ENCODE results near the gene SEMA3B. TPM values are rescaled to one million over a fixed set of nuclear protein-coding genes. Genes with fewer than 3 reads are reported as not detected.
A peak's percentile ranks its signal among the peaks of the same experiment; 100 is the strongest.
"Not testable (repeated sequence)": the region's sequence is repeated elsewhere in the genome, so short reads cannot be mapped to it uniquely, and the experiment has no call there.

The SEMA3B gene
- total RNA-seq, 6 donors from 2014 or later: 98.3 to 242 (median 122) TPM

DNA sequence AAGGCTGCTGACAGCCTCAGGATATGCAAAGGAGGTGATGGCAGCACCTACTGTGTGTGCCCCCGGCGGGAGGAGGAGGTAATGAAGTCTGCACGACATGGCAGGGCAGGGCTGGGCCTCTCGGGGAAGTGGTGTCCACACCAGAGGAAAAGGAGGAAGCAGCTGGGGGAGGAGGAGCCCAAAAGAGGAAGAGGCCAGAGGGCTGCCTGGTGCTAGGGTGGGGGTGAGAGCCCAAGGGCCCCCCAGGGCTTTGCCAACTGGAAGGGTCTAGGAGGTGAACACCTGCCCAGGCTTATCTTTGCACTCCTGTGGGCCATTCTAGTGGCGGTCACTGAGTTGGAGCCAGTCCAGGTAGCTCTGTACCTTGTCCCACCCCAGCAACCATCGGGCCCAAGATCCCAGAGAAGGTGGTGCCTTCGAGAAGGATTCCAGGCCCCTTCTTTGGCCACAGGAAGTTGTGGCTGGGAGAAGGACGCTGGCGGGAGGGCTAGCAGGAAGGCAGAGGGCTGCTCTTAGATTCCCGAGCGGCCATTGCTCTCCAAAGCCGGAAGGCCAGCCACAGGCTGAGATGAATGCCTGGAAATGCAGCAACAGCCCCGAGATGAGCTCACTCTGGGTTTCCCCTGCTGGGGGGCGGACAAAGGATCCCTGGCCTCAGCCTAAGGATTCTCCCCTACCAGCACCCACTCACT is 25.9 kb upstream of the SEMA3B start:
- peak; percentile 60 to 71 for ATAC-seq (ENCODE audit: low FRiP score in 2 of 2)
- H3K36me3 ChIP-seq: peaks cover 0 to 31% (median 9%) of the 10 kb centered on the region in 4 donors
- no peaks in the 10 kb centered on the region for H3K9me3 ChIP-seq
- WGBS, 2 donors: 18 to 25% methylated on average over 10 to 14 of the region's 14 CpGs
- H3K27me3 ChIP-seq: no peaks in the 10 kb centered on the region
- H3K27ac ChIP-seq: peak overlapping the region; percentile 94 to 98 (median 95)
- DNase-seq: peak in 1 of 2 donors; percentile 89
- peak overlapping the region in 2 of 4 donors; percentile 10 to 20 for H3K4me3 ChIP-seq
- H3K4me1 ChIP-seq: peaks cover 98 to 100% (median 98%) of the 10 kb centered on the region in 4 donors
- TF ChIP-seq, protein P1, sequence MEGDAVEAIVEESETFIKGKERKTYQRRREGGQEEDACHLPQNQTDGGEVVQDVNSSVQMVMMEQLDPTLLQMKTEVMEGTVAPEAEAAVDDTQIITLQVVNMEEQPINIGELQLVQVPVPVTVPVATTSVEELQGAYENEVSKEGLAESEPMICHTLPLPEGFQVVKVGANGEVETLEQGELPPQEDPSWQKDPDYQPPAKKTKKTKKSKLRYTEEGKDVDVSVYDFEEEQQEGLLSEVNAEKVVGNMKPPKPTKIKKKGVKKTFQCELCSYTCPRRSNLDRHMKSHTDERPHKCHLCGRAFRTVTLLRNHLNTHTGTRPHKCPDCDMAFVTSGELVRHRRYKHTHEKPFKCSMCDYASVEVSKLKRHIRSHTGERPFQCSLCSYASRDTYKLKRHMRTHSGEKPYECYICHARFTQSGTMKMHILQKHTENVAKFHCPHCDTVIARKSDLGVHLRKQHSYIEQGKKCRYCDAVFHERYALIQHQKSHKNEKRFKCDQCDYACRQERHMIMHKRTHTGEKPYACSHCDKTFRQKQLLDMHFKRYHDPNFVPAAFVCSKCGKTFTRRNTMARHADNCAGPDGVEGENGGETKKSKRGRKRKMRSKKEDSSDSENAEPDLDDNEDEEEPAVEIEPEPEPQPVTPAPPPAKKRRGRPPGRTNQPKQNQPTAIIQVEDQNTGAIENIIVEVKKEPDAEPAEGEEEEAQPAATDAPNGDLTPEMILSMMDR (IDR thresholded peaks at IDR 0.05): peak in 3 of 6 experiments; percentile 27 to 61 (median 44)
- TF ChIP-seq POLR2A (IDR thresholded peaks at IDR 0.05) (peak in 1 of 4 donors; percentile 26), POLR2AphosphoS5 (IDR thresholded peaks at IDR 0.05) (peak; percentile 67 to 69), EP300 (IDR thresholded peaks at IDR 0.05) (peak in 2 of 4 donors; percentile 60 to 68)

GRCh38 chr3:50243543-50243895 is 25.4 kb upstream of the SEMA3B start:
- TF ChIP-seq POLR2A (IDR thresholded peaks at IDR 0.05) (peak in 1 of 4 donors; percentile 33), POLR2AphosphoS5 (IDR thresholded peaks at IDR 0.05) (no peak)
- DNase-seq (no peak), ATAC-seq (ENCODE audit: low FRiP score in 2 of 2) (no peak)
- Histone ChIP-seq H3K4me3 (peak overlapping the region in 2 of 4 donors; percentile 10 to 20), H3K9me3 (no peaks in the 10 kb centered on the region), H3K4me1 (peaks cover 98 to 100% (median 99%) of the 10 kb centered on the region in 4 donors), H3K27ac (peak overlapping the region; percentile 94 to 98 (median 95)), H3K27me3 (no peaks in the 10 kb centered on the region), H3K36me3 (peaks cover 0 to 31% (median 9%) of the 10 kb centered on the region in 4 donors)
- 74 to 89% methylated on average over 4 of the region's 4 CpGs for WGBS, 2 donors

DNA sequence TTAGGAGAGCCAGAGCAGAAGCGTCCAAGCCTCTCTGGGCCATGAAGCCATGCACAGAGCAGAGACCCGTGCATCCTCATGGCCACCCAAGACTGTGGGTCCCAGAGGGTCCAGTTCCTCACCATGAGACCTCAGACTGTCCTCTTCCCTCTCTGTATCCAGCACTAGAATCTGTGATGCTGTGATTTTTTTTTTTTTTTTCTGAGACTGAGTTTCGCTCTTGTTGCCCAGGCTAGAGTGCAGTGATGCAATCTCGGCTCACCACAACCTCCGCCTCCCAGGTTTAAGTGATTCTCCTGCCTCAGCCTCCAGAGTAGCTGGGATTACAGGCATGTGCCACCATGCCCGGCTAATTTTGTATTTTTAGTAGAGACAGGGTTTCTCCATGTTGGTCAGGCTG is 24.1 kb upstream of the SEMA3B start:
- not testable (repeated sequence) for H3K27me3 ChIP-seq; ATAC-seq (ENCODE audit: low FRiP score in 2 of 2); DNase-seq; H3K9me3 ChIP-seq
- 63 to 72% methylated on average over 6 of the region's 6 CpGs for WGBS, 2 donors
- H3K36me3 ChIP-seq: peaks cover 0 to 25% (median 5%) of the 10 kb centered on the region in 4 donors
- H3K4me3 ChIP-seq: peak overlapping the region in 1 of 4 donors; percentile 10
- peak overlapping the region; percentile 94 to 98 (median 95) for H3K27ac ChIP-seq
- peaks cover 98 to 100% (median 99%) of the 10 kb centered on the region in 4 donors for H3K4me1 ChIP-seq

DNA sequence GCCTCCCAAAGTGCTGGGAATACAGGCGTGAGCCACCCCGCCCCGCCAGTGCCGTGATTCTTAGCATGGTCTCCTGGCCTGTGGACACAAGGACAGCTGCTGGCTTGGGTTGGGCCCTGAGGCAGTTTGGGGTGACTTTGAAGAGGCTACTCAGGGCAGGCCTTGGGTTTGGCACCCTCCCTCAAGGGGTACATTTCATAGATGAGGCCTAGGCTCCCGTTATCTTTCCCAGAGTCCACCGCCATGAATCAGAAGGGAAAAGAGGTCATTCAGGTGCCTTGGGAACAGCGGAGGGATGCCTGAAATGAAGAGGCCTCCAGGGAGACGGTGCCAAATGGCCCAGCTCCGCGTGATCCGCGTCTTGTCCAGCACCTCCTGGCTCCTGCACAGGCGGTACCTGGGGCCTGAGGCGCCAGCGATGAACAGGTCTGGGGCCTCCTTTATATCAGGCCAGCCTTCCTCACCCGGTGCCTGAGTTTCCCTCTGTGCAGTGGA is 23.6 kb upstream of the SEMA3B start:
- Histone ChIP-seq H3K4me3 (peak overlapping the region in 3 of 4 donors; percentile 22 to 49 (median 46)), H3K36me3 (peaks cover 0 to 24% (median 3%) of the 10 kb centered on the region in 4 donors)

GRCh38 chr3:50245831-50246516 is 23.0 kb upstream of the SEMA3B start:
- Histone ChIP-seq H3K36me3 (peaks cover 0 to 23% (median 2%) of the 10 kb centered on the region in 4 donors), H3K27ac (peak overlapping the region; percentile 94 to 98 (median 95)), H3K4me1 (peaks cover 98 to 100% (median 100%) of the 10 kb centered on the region in 4 donors), H3K27me3 (no peaks in the 10 kb centered on the region), H3K4me3 (peak overlapping the region; percentile 14 to 49 (median 34)), H3K9me3 (no peaks in the 10 kb centered on the region)
- ATAC-seq (ENCODE audit: low FRiP score in 2 of 2) (peak; percentile 88 to 90), DNase-seq (peak; percentile 93 to 99)
- peak; percentile 47 to 59 for TF ChIP-seq POLR2AphosphoS5 (IDR thresholded peaks at IDR 0.05)
- TF ChIP-seq, protein P1 (IDR thresholded peaks at IDR 0.05): peak; percentile 97 to 98 (median 98)
- no peak for TF ChIP-seq POLR2A (IDR thresholded peaks at IDR 0.05)
- TF ChIP-seq EP300 (IDR thresholded peaks at IDR 0.05): no peak
- 0 to 4% methylated on average over 1 to 20 of the region's 25 CpGs for WGBS, 2 donors

More for the DNA sequence above, 23.6 kb upstream of the SEMA3B start:
- TF ChIP-seq POLR2AphosphoS5 (IDR thresholded peaks at IDR 0.05): no peak
- TF ChIP-seq, protein P1 (IDR thresholded peaks at IDR 0.05): no peak
- ATAC-seq (ENCODE audit: low FRiP score in 2 of 2) (no peak), DNase-seq (peak in 1 of 2 donors; percentile 51)
- Histone ChIP-seq H3K27me3 (no peaks in the 10 kb centered on the region), H3K27ac (peak overlapping the region; percentile 94 to 98 (median 95)), H3K4me1 (peaks cover 98 to 100% (median 99%) of the 10 kb centered on the region in 4 donors), H3K9me3 (no peaks in the 10 kb centered on the region)
- 66 to 79% methylated on average over 16 of the region's 16 CpGs for WGBS, 2 donors

All from upper lobe of left lung (tissue), 6 donors.